GM12878 (cell line): Measurements from ENCODE around the gene GDNF. TPM values are rescaled to one million over a fixed set of nuclear protein-coding genes. Genes with fewer than 3 reads are reported as not detected.

Experiments used
- ATAC-seq: fragments of 200-7000 bp; cut with Tn5 transposase; 3 replicates; pipeline ENCODE4 v1.9.1; 2020; ENCODE audit warnings: mild to moderate bottlenecking, moderate library complexity
- BruUV-seq: library from RNA; stranded (reverse); fragments of 400-500 nt; replicated peaks from 2 replicates; lab custom pipeline; 2021; lab: Mats Ljungman, UMichigan
- CTCF ChIA-PET: fragments of 300-600 bp; sonication (Branson Sonifier 250); formaldehyde crosslinking; extraction: SDS; loops from one replicate; lab custom pipeline; 2021; ENCODE audit warnings: inconsistent platforms; lab: Yijun Ruan, JAX
- POLR2A ChIA-PET: fragments of 350-600 bp; formaldehyde crosslinking; extraction: SDS; loops from one replicate; lab custom pipeline; 2021; ENCODE audit warnings: inconsistent platforms; lab: Charles Lee
- RAD21 ChIA-PET: fragments of 300-600 bp; sonication (Branson Sonifier 250); formaldehyde crosslinking; loops from one replicate; lab custom pipeline; 2023; ENCODE audit warnings: antibody characterized with exemption; ENCODE audit not compliant: unreplicated experiment; lab: Charles Lee
- SMC1A ChIA-PET: fragments of 300-600 bp; sonication (Branson Sonifier 250); formaldehyde crosslinking; loops from one replicate; lab custom pipeline; 2023; ENCODE audit not compliant: unreplicated experiment, uncharacterized antibody; lab: Charles Lee
- DNase-seq: peaks from one replicate; pipeline ENCODE4 v3.0.0-alpha.2; 2011; ENCODE audit warnings: low read depth, low spot score
- FAIRE-seq: peaks from 3 replicates; lab custom pipeline; 2011; peaks lifted over from hg19 to GRCh38; lab: Jason Lieb, UNC
- H2AFZ ChIP-seq: 2 replicates; pipeline ENCODE4 v1.6.0; 2011; ENCODE audit warnings: low read depth, low read length, control low read depth; ENCODE audit not compliant: control insufficient read depth
- H3K27ac ChIP-seq: 2 replicates; pipeline ENCODE4 v1.5.1; 2011; ENCODE audit warnings: control low read depth; ENCODE audit not compliant: control insufficient read depth, insufficient read depth
- H3K27me3 ChIP-seq, 2 experiments: replicated peaks in 1 of 2; 2 replicates each; pipeline versions ENCODE4 v1.6.0 to v1.6.1; 2011; ENCODE audit warnings: low read length in 1 of 2; ENCODE audit not compliant: control insufficient read depth in 2 of 2, insufficient read depth in 2 of 2
- H3K36me3 ChIP-seq, 2 experiments: 2 replicates each; pipeline ENCODE4 v1.5.1; 2011; ENCODE audit warnings: low read length in 1 of 2; ENCODE audit not compliant: control insufficient read depth in 2 of 2, insufficient read depth in 2 of 2
- H3K4me1 ChIP-seq: 2 replicates; pipeline ENCODE4 v1.6.1; 2011; ENCODE audit warnings: mild to moderate bottlenecking, low read length, moderate library complexity, mixed read lengths; ENCODE audit not compliant: control insufficient read depth, insufficient read depth
- H3K4me2 ChIP-seq: 2 replicates; pipeline ENCODE4 v1.6.0; 2011; ENCODE audit warnings: control low read depth; ENCODE audit not compliant: control insufficient read depth, insufficient read depth
- H3K4me3 ChIP-seq: fragments of 200-600 bp; sonication (generic); 2 replicates; pipeline ENCODE4 v1.5.1; 2016
- H3K79me2 ChIP-seq: 2 replicates; pipeline ENCODE4 v1.6.0; 2011; ENCODE audit warnings: low read length; ENCODE audit not compliant: control insufficient read depth, insufficient read depth
- H3K9ac ChIP-seq: 2 replicates; pipeline ENCODE4 v1.8.0; 2011; ENCODE audit warnings: low read length, control low read depth, mixed read lengths; ENCODE audit not compliant: control insufficient read depth, insufficient read depth
- H3K9me3 ChIP-seq: replicated peaks from 3 replicates; pipeline ENCODE4 v1.5.1; 2011; ENCODE audit warnings: mild to moderate bottlenecking, low read length; ENCODE audit not compliant: control insufficient read depth, insufficient read depth
- H4K20me1 ChIP-seq: 2 replicates; pipeline ENCODE4 v1.6.0; 2011; ENCODE audit not compliant: control insufficient read depth, insufficient read depth
- BCL11A ChIP-seq: IDR thresholded peaks from 2 replicates; pipeline ENCODE4 v1.6.1; 2011; ENCODE audit warnings: low read depth, low read length
- CREM ChIP-seq: IDR thresholded peaks from 2 replicates; pipeline ENCODE4 v1.6.1; 2014; ENCODE audit warnings: antibody characterized with exemption, low read depth
- EED ChIP-seq: sonication (generic); IDR thresholded peaks from 2 replicates; pipeline ENCODE4 v1.6.1; 2016; ENCODE audit warnings: antibody characterized with exemption, low read depth
- ESRRA ChIP-seq: IDR thresholded peaks from 2 replicates; pipeline ENCODE4 v1.6.1; 2012; ENCODE audit warnings: mild to moderate bottlenecking, low read length, improper control_type of control experiment
- FOXM1 ChIP-seq: IDR thresholded peaks from 2 replicates; pipeline ENCODE4 v1.6.1; 2012; ENCODE audit warnings: low read depth, mild to moderate bottlenecking, inconsistent platforms, low read length, moderate library complexity
- IKZF2 ChIP-seq, 2 experiments: fragments of 450-650 bp; IDR thresholded peaks; 2 replicates each; pipeline ENCODE4 v1.6.1; 2017; ENCODE audit warnings: mild to moderate bottlenecking in 2 of 2, moderate library complexity in 2 of 2
- JUND ChIP-seq: IDR thresholded peaks from 2 replicates; pipeline ENCODE4 v1.6.1; 2012; ENCODE audit warnings: low read depth, mild to moderate bottlenecking, low read length, improper control_type of control experiment, moderate library complexity
- NBN ChIP-seq: fragments of 450-650 bp; IDR thresholded peaks from 2 replicates; pipeline ENCODE4 v1.6.1; 2016
- NFYB ChIP-seq: IDR thresholded peaks from 2 replicates; pipeline ENCODE4 v1.6.1; 2011; ENCODE audit warnings: low read depth, mild to moderate bottlenecking, low read length, improper control_type of control experiment, moderate library complexity; ENCODE audit not compliant: insufficient read depth
- PBX3 ChIP-seq: IDR thresholded peaks from 2 replicates; pipeline ENCODE4 v1.6.1; 2011; ENCODE audit warnings: mild to moderate bottlenecking, low read depth, low read length, moderate library complexity; ENCODE audit not compliant: insufficient replicate concordance
- RELB ChIP-seq: fragments of 450-650 bp; IDR thresholded peaks from 2 replicates; pipeline ENCODE4 v1.6.1; 2017; ENCODE audit warnings: low read depth, mild to moderate bottlenecking, moderate library complexity
- RFX5 ChIP-seq: IDR thresholded peaks from 2 replicates; pipeline ENCODE4 v1.6.1; 2011; ENCODE audit warnings: low read depth, low read length, improper control_type of control experiment
- RUNX3 ChIP-seq: IDR thresholded peaks from 2 replicates; pipeline ENCODE4 v1.6.1; 2012; ENCODE audit warnings: low read length, inconsistent platforms
- SMAD1 ChIP-seq: fragments of 450-650 bp; IDR thresholded peaks from 2 replicates; pipeline ENCODE4 v1.6.1; 2018; ENCODE audit warnings: mild to moderate bottlenecking, low read depth; ENCODE audit not compliant: partially characterized antibody
- SPI1 ChIP-seq: IDR thresholded peaks from 2 replicates; pipeline ENCODE4 v1.6.1; 2011; ENCODE audit warnings: low read depth, mild to moderate bottlenecking, low read length, moderate library complexity, borderline replicate concordance; ENCODE audit not compliant: insufficient read depth
- USF1 ChIP-seq: IDR thresholded peaks from 2 replicates; pipeline ENCODE4 v1.6.1; 2011; ENCODE audit warnings: borderline replicate concordance, low read depth, mild to moderate bottlenecking, moderate library complexity, mixed read lengths, low read length; ENCODE audit not compliant: insufficient read depth; ENCODE audit errors: extremely low read length
- ZNF384 ChIP-seq: IDR thresholded peaks from 2 replicates; pipeline ENCODE4 v1.6.1; 2012; ENCODE audit warnings: low read depth, mild to moderate bottlenecking, low read length, improper control_type of control experiment, borderline replicate concordance
- ZZZ3 ChIP-seq: IDR thresholded peaks from 2 replicates; pipeline ENCODE4 v1.6.1; 2011; ENCODE audit warnings: low read depth; ENCODE audit not compliant: control insufficient read depth, insufficient read length
- WGBS: methylation state at CpG from one replicate; pipeline ENCODE4 v1.1.6; 2016; ENCODE audit warnings: low lambda C conversion rate; ENCODE audit not compliant: insufficient replicate concordance, insufficient coverage; ENCODE audit errors: missing lambda C conversion rate; 5-methylcytosine and 5-hydroxymethylcytosine counted together
- in situ Hi-C: fragments of 300-500 bp; cut with MboI; formaldehyde crosslinking; loops from 9 replicates; pipeline ENCODE4 v1.14.3; 2018; ENCODE audit warnings: mixed read lengths
- intact Hi-C: fragments of 100-400 bp; cut with micrococcal nuclease; formaldehyde crosslinking; loops from one replicate; pipeline ENCODE4 v1.14.2; 2022; ENCODE audit not compliant: unreplicated experiment
- polyA plus RNA-seq, 11 experiments: library from polyadenylated mRNA; depleted of rRNA in 4 of 11; unstranded in 6 of 11; stranded (reverse) in 5 of 11; fragments of >200 nt; fragmentation: Nextera tagmentation in 4 of 11; fragmentation: Illumina TruSeq in 1 of 11; extraction: Ambion mirVana in 4 of 11; extraction: Trizol in 1 of 11; gene quantifications; 1 replicate in 1 of 11; 2 replicates in 10 of 11; pipeline versions ENCODE4 v1.2.1 to v1.2.3, GENCODE V29; 2011 to 2016; ENCODE audit warnings: inconsistent platforms in 2 of 11, missing spikeins in 2 of 11, low read depth in 1 of 11
- total RNA-seq, 4 experiments: library from RNA; depleted of rRNA in 3 of 4; stranded (reverse); fragments of >200 nt in 3 of 4; fragmentation: Illumina TruSeq in 1 of 4; extraction: Trizol in 1 of 4; gene quantifications; 2 replicates each; pipeline versions ENCODE4 v1.2.1 to v1.2.3, GENCODE V29; 2013 to 2021

GDNF gene
- total and polyA plus RNA-seq, 10 of the 15 experiments (the other 5 are each of a cell fraction or from before 2014, with no cell fraction given): not detected

GRCh38 chr5:37789991-37790390 lies 49.9 kb downstream of the GDNF start (continued):
- TF ChIP-seq EED (no peak), JUND (no peak), BCL11A (no peak), SMAD1 (no peak), RFX5 (no peak), NFYB (no peak)

GRCh38 chr5:37787742-37788141 lies 52.1 kb downstream of the GDNF start:
- no TSS peak for BruUV-seq
- no peak for FAIRE-seq
- H3K4me3 ChIP-seq: no peak overlapping the region
- WGBS: 66% methylated on average over 6 of the region's 6 CpGs
- H3K27ac ChIP-seq: no peak overlapping the region
- no peak overlapping the region for H2AFZ ChIP-seq
- no peaks in the 10 kb centered on the region for H3K27me3 ChIP-seq
- H3K4me1 ChIP-seq: no peaks in the 10 kb centered on the region
- H3K79me2 ChIP-seq: no peaks in the 10 kb centered on the region
- no peak overlapping the region for H3K4me2 ChIP-seq
- ChIA-PET RAD21 (no interaction called here), SMC1A (no interaction called here), CTCF (no interaction called here), POLR2A (no interaction called here)
- no peak for DNase-seq
- H3K36me3 ChIP-seq: no peaks in the 10 kb centered on the region
- H3K9ac ChIP-seq: no peak overlapping the region
- TF ChIP-seq PBX3: no peak
- TF ChIP-seq SPI1: no peak
- no peak for TF ChIP-seq NBN
- TF ChIP-seq ZNF384: no peak
- no peak for TF ChIP-seq ZZZ3
- TF ChIP-seq JUND: no peak
- no peak for TF ChIP-seq USF1
- no peak for TF ChIP-seq CREM
- TF ChIP-seq ESRRA: no peak
- no peak for TF ChIP-seq FOXM1
- TF ChIP-seq RELB: no peak
- no peak for TF ChIP-seq RUNX3
- TF ChIP-seq IKZF2 (IDR thresholded peaks at IDR 0.05): no peak
- no peaks in the 10 kb centered on the region; the same call in 2 of the 3 replicates for H3K9me3 ChIP-seq
- ATAC-seq: no peak
- intact Hi-C loops: no loop called here
- in situ Hi-C loops: no loop called here
- no peaks in the 10 kb centered on the region for H4K20me1 ChIP-seq
